Skin epidermis (tissue), 12 donors: ENCODE measurements around the gene SPAAR.
A peak's percentile ranks its signal among the peaks of the same experiment; 100 is the strongest.
"Not testable (repeated sequence)": the region's sequence is repeated elsewhere in the genome, so short reads cannot be mapped to it uniquely, and the experiment has no call there.

Source experiments
- H3K27ac ChIP-seq, 21 experiments: fragments of 200-600 bp; sonication (generic) in 11 of 21; one replicate each; pipeline ENCODE4 v1.5.0; 2020; ENCODE audit warnings: mild to moderate bottlenecking in 3 of 21, inconsistent platforms in 2 of 21, moderate library complexity in 2 of 21
- H3K4me3 ChIP-seq, 7 experiments: fragments of 200-600 bp; sonication (generic) in 2 of 7; one replicate each; pipeline ENCODE4 v1.5.0; 2020; ENCODE audit warnings: inconsistent platforms in 2 of 7, mild to moderate bottlenecking in 2 of 7, moderate library complexity in 1 of 7

Gene SPAAR

GRCh38 chr9:35917261-35917660 lies 8.0 kb downstream of the SPAAR start:
- H3K4me3 ChIP-seq, result no peak overlapping the region
- H3K27ac ChIP-seq, result peak overlapping the region in 9 of 21 experiments; percentile 14 to 76 (median 36)

- Histone ChIP-seq H3K27ac (peak overlapping the region in 5 of 21 experiments; percentile 16 to 76 (median 46)), H3K4me3 (no peak overlapping the region)
Observed at GRCh38 chr9:35918780-35919179, 9.5 kb downstream of the SPAAR start.

GRCh38 chr9:35919212-35920008 lies 10.1 kb downstream of the SPAAR start:
- no peak overlapping the region for H3K4me3 ChIP-seq
- H3K27ac ChIP-seq, result peak overlapping the region in 8 of 21 experiments; percentile 2 to 77 (median 40)

- H3K27ac ChIP-seq, result peak overlapping the region in 8 of 21 experiments; percentile 2 to 77 (median 40)
- no peak overlapping the region for H3K4me3 ChIP-seq
Observed at GRCh38 chr9:35920051-35920620, 10.8 kb downstream of the SPAAR start.

GRCh38 chr9:35923598-35923926 lies 14.3 kb downstream of the SPAAR start:
- Histone ChIP-seq H3K4me3 (no peak overlapping the region), H3K27ac (peak overlapping the region in 14 of 21 experiments; percentile 0 to 75 (median 52))

- H3K4me3 ChIP-seq, result no peak overlapping the region
- H3K27ac ChIP-seq, result peak overlapping the region in 16 of 21 experiments; percentile 0 to 75 (median 52)
Observed at GRCh38 chr9:35923927-35924763, 14.9 kb downstream of the SPAAR start.

- H3K4me3 ChIP-seq, result no peak overlapping the region
- peak overlapping the region in 2 of 21 experiments; percentile 11 to 18 for H3K27ac ChIP-seq
Observed at GRCh38 chr9:35928591-35929452, 19.5 kb downstream of the SPAAR start.

GRCh38 chr9:35929453-35929718 lies 20.1 kb downstream of the SPAAR start:
- Histone ChIP-seq H3K4me3 (no peak overlapping the region), H3K27ac (peak overlapping the region in 2 of 21 experiments; percentile 11 to 18)

- H3K4me3 ChIP-seq, result no peak overlapping the region
- H3K27ac ChIP-seq, result no peak overlapping the region
Observed at GRCh38 chr9:35930521-35930920, 21.2 kb downstream of the SPAAR start.

- Histone ChIP-seq H3K4me3 (no peak overlapping the region), H3K27ac (no peak overlapping the region)
Observed at GRCh38 chr9:35930989-35931388, 21.7 kb downstream of the SPAAR start.

GRCh38 chr9:35932735-35933134 lies 23.4 kb downstream of the SPAAR start:
- no peak overlapping the region for H3K4me3 ChIP-seq
- no peak overlapping the region for H3K27ac ChIP-seq

- no peak overlapping the region for H3K4me3 ChIP-seq
- no peak overlapping the region for H3K27ac ChIP-seq
Observed at GRCh38 chr9:35933550-35934067, 24.3 kb downstream of the SPAAR start.

- not testable (repeated sequence) for H3K27ac ChIP-seq, H3K4me3 ChIP-seq
Observed at GRCh38 chr9:35934069-35934468, 24.8 kb downstream of the SPAAR start.

- H3K27ac ChIP-seq, result no peak overlapping the region
- no peak overlapping the region for H3K4me3 ChIP-seq
Observed at GRCh38 chr9:35935261-35935660, 26.0 kb downstream of the SPAAR start.

GRCh38 chr9:35935755-35936509 lies 26.6 kb downstream of the SPAAR start:
- Histone ChIP-seq H3K4me3 (no peak overlapping the region), H3K27ac (no peak overlapping the region)

GRCh38 chr9:35937227-35937626 lies 27.9 kb downstream of the SPAAR start:
- Histone ChIP-seq H3K27ac (no peak overlapping the region), H3K4me3 (no peak overlapping the region)

- Histone ChIP-seq H3K4me3 (no peak overlapping the region), H3K27ac (no peak overlapping the region)
Observed at GRCh38 chr9:35938474-35939356, 29.4 kb downstream of the SPAAR start.

GRCh38 chr9:35939679-35940250 lies 30.5 kb downstream of the SPAAR start:
- Histone ChIP-seq H3K4me3 (no peak overlapping the region), H3K27ac (no peak overlapping the region)
